Upper lobe of left lung (tissue), 6 donors: Measurements from ENCODE around the gene ANKRD23. TPM values are rescaled to one million over a fixed set of nuclear protein-coding genes. Genes with fewer than 3 reads are reported as not detected.

Experiments used
- ATAC-seq, 2 donors: fragments of 200-7000 bp; cut with Tn5 transposase; one replicate each; pipeline ENCODE4 v1.9.1; 2022; ENCODE audit warnings: mild to moderate bottlenecking in 2 of 2, moderate library complexity in 2 of 2; ENCODE audit not compliant: low FRiP score in 2 of 2
- DNase-seq, 2 donors: peaks; one replicate each; pipeline ENCODE4 v3.0.0-alpha.2; 2019 to 2020
- H3K27ac ChIP-seq, 4 donors: fragments of 200-600 bp; sonication (generic); one replicate each; pipeline ENCODE4 v1.5.1; 2016 to 2019
- H3K27me3 ChIP-seq, 4 donors: fragments of 200-600 bp; sonication (generic); one replicate each; pipeline ENCODE4 v1.5.1; 2017 to 2019
- H3K36me3 ChIP-seq, 4 donors: fragments of 200-600 bp; sonication (generic); one replicate each; pipeline ENCODE4 v1.5.1; 2016 to 2019
- H3K4me1 ChIP-seq, 4 donors: fragments of 200-600 bp; sonication (generic); one replicate each; pipeline ENCODE4 v1.5.1; 2018 to 2019
- H3K4me3 ChIP-seq, 4 donors: fragments of 200-600 bp; sonication (generic); one replicate each; pipeline ENCODE4 v1.5.1; 2017 to 2019; ENCODE audit warnings: mild to moderate bottlenecking in 2 of 4, moderate library complexity in 1 of 4
- H3K9me3 ChIP-seq, 4 donors: fragments of 200-600 bp; sonication (generic); one replicate each; pipeline ENCODE4 v1.5.1; 2018 to 2019
- CTCF ChIP-seq, 6 experiments: fragments of 450-650 bp in 4 of 6; fragments of 200-600 bp in 2 of 6; sonication (generic) in 2 of 6; IDR thresholded peaks; one replicate each; pipeline ENCODE4 v1.5.1; 2016 to 2019; ENCODE audit warnings: antibody characterized with exemption in 6 of 6
- EP300 ChIP-seq, 4 donors: sonication (generic); formaldehyde crosslinking; IDR thresholded peaks; one replicate each; pipeline ENCODE4 v1.5.1; 2017; ENCODE audit warnings: antibody characterized with exemption in 4 of 4, control low read depth in 2 of 4
- POLR2A ChIP-seq, 4 donors: fragments of 450-650 bp; IDR thresholded peaks; one replicate each; pipeline ENCODE4 v1.5.1; 2016 to 2017; ENCODE audit warnings: antibody characterized with exemption in 4 of 4, mild to moderate bottlenecking in 2 of 4
- POLR2AphosphoS5 ChIP-seq, 2 donors: sonication (generic); formaldehyde crosslinking; IDR thresholded peaks; one replicate each; pipeline ENCODE4 v1.5.1; 2017; ENCODE audit warnings: antibody characterized with exemption in 2 of 2
- WGBS, 2 donors: methylation state at CpG; one replicate each; pipeline ENCODE4 v1.1.5; 2017 to 2018; 5-methylcytosine and 5-hydroxymethylcytosine counted together
- total RNA-seq, 6 donors: library from RNA; depleted of rRNA in 4 of 6; stranded (reverse); fragments of >200 nt in 4 of 6; gene quantifications; one replicate each; pipeline versions ENCODE4 v1.1.0 to v1.2.1, GENCODE V29; 2016 to 2021
- donor health status: DM: no; HTN: no; CAD: no; lungs with moderate emphysema.
- donor health status: DM: no; HTN: yes; CAD: no; lungs with severe emphysema.

Gene ANKRD23
- total RNA-seq, 6 donors from 2014 or later: 2.0 to 27.2 (median 2.8) TPM

GRCh38 chr2:96826546-96827278 is 17.1 kb downstream of the ANKRD23 start:
- Histone ChIP-seq H3K27ac (no peak overlapping the region), H3K36me3 (peaks cover 11 to 89% (median 61%) of the 10 kb centered on the region in 4 donors), H3K4me3 (no peak overlapping the region), H3K4me1 (peaks cover 0 to 11% (median 5%) of the 10 kb centered on the region in 4 donors), H3K27me3 (no peaks in the 10 kb centered on the region), H3K9me3 (no peaks in the 10 kb centered on the region)
- DNase-seq (no peak), ATAC-seq (no peak)
- TF ChIP-seq POLR2A (IDR thresholded peaks at IDR 0.05) (no peak), EP300 (IDR thresholded peaks at IDR 0.05) (no peak), CTCF (IDR thresholded peaks at IDR 0.05) (no peak), POLR2AphosphoS5 (IDR thresholded peaks at IDR 0.05) (no peak)
- WGBS, 2 donors: 95 to 97% methylated on average over 14 to 22 of the region's 22 CpGs

GRCh38 chr2:96825057-96825456 is 18.8 kb downstream of the ANKRD23 start:
- H3K36me3 ChIP-seq: peaks cover 5 to 73% (median 48%) of the 10 kb centered on the region in 4 donors
- ATAC-seq (no peak), DNase-seq (no peak)
- H3K4me3 ChIP-seq: no peak overlapping the region
- H3K27me3 ChIP-seq: no peaks in the 10 kb centered on the region
- H3K9me3 ChIP-seq: no peaks in the 10 kb centered on the region
- H3K4me1 ChIP-seq: peaks cover 4 to 24% (median 15%) of the 10 kb centered on the region in 4 donors
- WGBS, 2 donors: 86 to 90% methylated on average over 4 to 11 of the region's 14 CpGs
- TF ChIP-seq CTCF (IDR thresholded peaks at IDR 0.05) (no peak), POLR2AphosphoS5 (IDR thresholded peaks at IDR 0.05) (no peak), POLR2A (IDR thresholded peaks at IDR 0.05) (no peak), EP300 (IDR thresholded peaks at IDR 0.05) (no peak)
- H3K27ac ChIP-seq: no peak overlapping the region

- Histone ChIP-seq H3K36me3 (peaks cover 0 to 65% (median 40%) of the 10 kb centered on the region in 4 donors), H3K27me3 (no peaks in the 10 kb centered on the region), H3K27ac (no peak overlapping the region), H3K4me1 (peaks cover 12 to 32% (median 23%) of the 10 kb centered on the region in 4 donors), H3K4me3 (no peak overlapping the region), H3K9me3 (no peaks in the 10 kb centered on the region)
- TF ChIP-seq CTCF (IDR thresholded peaks at IDR 0.05) (no peak), POLR2A (IDR thresholded peaks at IDR 0.05) (no peak), EP300 (IDR thresholded peaks at IDR 0.05) (no peak), POLR2AphosphoS5 (IDR thresholded peaks at IDR 0.05) (no peak)
- 72 to 75% methylated on average over 6 of the region's 6 CpGs for WGBS, 2 donors
- DNase-seq (no peak), ATAC-seq (peak in 1 of 2 donors; percentile 23)
Measured at GRCh38 chr2:96824079-96824870, 19.5 kb downstream of the ANKRD23 start.

- TF ChIP-seq EP300 (IDR thresholded peaks at IDR 0.05) (no peak), POLR2A (IDR thresholded peaks at IDR 0.05) (no peak), CTCF (IDR thresholded peaks at IDR 0.05) (no peak), POLR2AphosphoS5 (IDR thresholded peaks at IDR 0.05) (no peak)
- WGBS, 2 donors: 88 to 92% methylated on average over 5 to 11 of the region's 11 CpGs
- no peaks in the 10 kb centered on the region for H3K27me3 ChIP-seq
- ATAC-seq: no peak
- DNase-seq: no peak
- H3K36me3 ChIP-seq: peaks cover 0 to 54% (median 32%) of the 10 kb centered on the region in 4 donors
- no peak overlapping the region for H3K27ac ChIP-seq
- no peaks in the 10 kb centered on the region for H3K9me3 ChIP-seq
- H3K4me1 ChIP-seq: peaks cover 23 to 43% (median 34%) of the 10 kb centered on the region in 4 donors
- no peak overlapping the region for H3K4me3 ChIP-seq
Measured at GRCh38 chr2:96823198-96823597, 20.6 kb downstream of the ANKRD23 start.
